Activated CD4-positive, alpha-beta memory T cell treated with anti-CD3 and anti-CD28 coated beads for 36 hours (primary cell): ENCODE measurements around the gene SLC25A21. TPM values are rescaled to one million over a fixed set of nuclear protein-coding genes. Genes with fewer than 3 reads are reported as not detected.

Source experiments
- CTCF ChIA-PET: fragments of 350-600 bp; sonication (Branson Sonifier 250); formaldehyde crosslinking; loops from one replicate; lab custom pipeline; 2021; ENCODE audit warnings: antibody characterized with exemption, inconsistent platforms; lab: Charles Lee
- POLR2A ChIA-PET: fragments of 350-600 bp; sonication (Branson Sonifier 250); formaldehyde crosslinking; loops from one replicate; lab custom pipeline; 2021; ENCODE audit warnings: antibody characterized with exemption; lab: Charles Lee
- DNase-seq: peaks from one replicate; pipeline ENCODE4 v3.0.0-alpha.2; 2020
- H3K27ac Mint-ChIP-seq: one replicate; pipeline ENCODE4 v1.8.0; 2021; ENCODE audit warnings: mixed read lengths
- H3K27me3 Mint-ChIP-seq: one replicate; pipeline ENCODE4 v1.8.0; 2021; ENCODE audit warnings: mixed read lengths
- H3K36me3 Mint-ChIP-seq: one replicate; pipeline ENCODE4 v1.8.0; 2021; ENCODE audit warnings: mixed read lengths
- H3K4me1 Mint-ChIP-seq: one replicate; pipeline ENCODE4 v1.8.0; 2021; ENCODE audit warnings: low read depth, mixed read lengths
- H3K4me3 Mint-ChIP-seq: one replicate; pipeline ENCODE4 v1.8.0; 2021; ENCODE audit warnings: mild to moderate bottlenecking, mixed read lengths
- H3K9me3 Mint-ChIP-seq: one replicate; pipeline ENCODE4 v1.8.0; 2021; ENCODE audit warnings: mixed read lengths
- intact Hi-C: fragments of 100-400 bp; cut with micrococcal nuclease; formaldehyde crosslinking; loops from one replicate; pipeline ENCODE4 v1.15.1; 2023
- total RNA-seq, 2 experiments: library from RNA; stranded (reverse); gene quantifications; one replicate each; pipeline ENCODE4 v1.2.3, GENCODE V29; 2021

SLC25A21 gene
- total RNA-seq, 2 experiments from 2014 or later, result not detected

- H3K4me1 Mint-ChIP-seq, result no peaks in the 10 kb centered on the region
- CTCF ChIA-PET, result no interaction called here
- POLR2A ChIA-PET, result no interaction called here
- H3K4me3 Mint-ChIP-seq, result no peak overlapping the region
- H3K36me3 Mint-ChIP-seq, result no peaks in the 10 kb centered on the region
- H3K27me3 Mint-ChIP-seq, result no peaks in the 10 kb centered on the region
- no peak for DNase-seq
- intact Hi-C loops, result no loop called here
- no peak overlapping the region for H3K27ac Mint-ChIP-seq
- no peaks in the 10 kb centered on the region for H3K9me3 Mint-ChIP-seq
Observed at GRCh38 chr14:37062191-37062803, 110.1 kb downstream of the SLC25A21 start.

DNA sequence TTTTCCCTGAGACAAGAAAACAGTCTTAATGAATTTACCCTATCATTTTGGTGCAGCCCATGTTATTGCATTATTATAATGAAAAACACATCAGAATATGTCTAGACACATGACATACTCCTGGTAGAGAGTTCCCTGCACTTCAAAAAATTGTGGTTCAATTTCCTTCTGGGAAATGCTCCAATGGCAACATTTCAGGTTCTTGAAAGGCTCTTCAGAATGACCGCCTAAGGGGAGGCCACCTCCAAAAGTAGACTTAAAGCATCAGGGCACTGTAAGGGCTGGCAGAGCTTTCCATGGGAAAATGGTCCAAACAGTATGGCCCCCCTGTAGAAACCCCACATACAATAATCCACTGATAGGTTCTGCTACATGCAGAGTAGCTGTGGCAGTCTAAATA, 110.7 kb downstream of the SLC25A21 start:
- Mint-ChIP-seq H3K4me3 (no peak overlapping the region), H3K4me1 (no peaks in the 10 kb centered on the region), H3K9me3 (no peaks in the 10 kb centered on the region), H3K27me3 (no peaks in the 10 kb centered on the region), H3K36me3 (no peaks in the 10 kb centered on the region), H3K27ac (no peak overlapping the region)
- ChIA-PET CTCF (no interaction called here), POLR2A (no interaction called here)
- intact Hi-C loops, result no loop called here
- DNase-seq, result no peak

GRCh38 chr14:37060496-37061260, 111.7 kb downstream of the SLC25A21 start:
- Mint-ChIP-seq H3K4me1 (no peaks in the 10 kb centered on the region), H3K36me3 (no peaks in the 10 kb centered on the region), H3K27ac (no peak overlapping the region), H3K4me3 (no peak overlapping the region), H3K27me3 (no peaks in the 10 kb centered on the region), H3K9me3 (peaks cover 3% of the 10 kb centered on the region)
- ChIA-PET CTCF (no interaction called here), POLR2A (no interaction called here)
- DNase-seq, result no peak
- intact Hi-C loops, result no loop called here

DNA sequence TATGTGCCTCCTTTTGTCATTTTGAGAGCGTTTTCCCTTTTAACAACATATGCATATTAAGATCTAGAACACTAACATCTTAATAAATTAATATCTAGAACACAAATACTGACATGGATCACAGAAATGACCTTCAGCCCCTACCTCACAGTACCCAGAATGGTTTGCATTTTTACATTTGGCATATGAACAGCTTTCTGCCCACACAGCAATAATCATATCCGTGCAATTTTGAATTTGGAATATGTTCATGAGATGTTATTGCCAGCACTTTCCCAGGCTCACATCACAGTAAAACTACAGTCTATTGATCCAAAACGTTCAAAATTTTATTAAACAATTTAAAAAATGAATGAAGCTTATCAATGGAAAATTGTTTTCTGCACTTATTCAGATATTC, 114.6 kb downstream of the SLC25A21 start:
- ChIA-PET POLR2A (no interaction called here), CTCF (interaction anchor here (0.6 kb wide), 1 partner anchor 84 kb away, joined by 3 read pairs; no protein-coding TSS in a partner anchor)
- DNase-seq, result no peak
- Mint-ChIP-seq H3K4me3 (no peak overlapping the region), H3K27ac (no peak overlapping the region), H3K9me3 (peaks cover 10% of the 10 kb centered on the region), H3K4me1 (no peaks in the 10 kb centered on the region), H3K36me3 (no peaks in the 10 kb centered on the region), H3K27me3 (no peaks in the 10 kb centered on the region)
- intact Hi-C loops, result no loop called here

GRCh38 chr14:37056473-37056872, 115.9 kb downstream of the SLC25A21 start:
- ChIA-PET CTCF (no interaction called here), POLR2A (no interaction called here)
- no peak for DNase-seq
- Mint-ChIP-seq H3K36me3 (no peaks in the 10 kb centered on the region), H3K4me3 (no peak overlapping the region), H3K27ac (no peak overlapping the region), H3K27me3 (no peaks in the 10 kb centered on the region), H3K9me3 (peaks cover 10% of the 10 kb centered on the region), H3K4me1 (no peaks in the 10 kb centered on the region)
- intact Hi-C loops, result no loop called here

DNA sequence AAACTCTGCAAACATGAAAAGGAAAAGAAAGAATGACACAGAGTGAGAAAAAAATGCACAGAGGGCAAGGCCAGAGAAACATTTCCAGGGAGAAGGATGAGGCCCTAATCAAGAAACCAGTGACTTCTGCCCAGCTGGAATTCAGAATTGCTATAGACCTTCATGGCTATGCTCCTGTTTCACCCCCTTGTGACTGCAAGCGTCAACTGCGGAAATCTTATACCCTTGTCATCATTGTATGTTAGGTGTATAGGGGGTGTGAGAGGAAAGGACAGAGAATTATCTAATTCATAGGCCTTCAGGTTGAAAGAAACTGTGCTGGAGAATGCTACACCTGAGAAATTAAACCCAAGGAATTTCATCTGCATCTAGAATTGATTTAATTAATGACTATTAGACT, 117.5 kb downstream of the SLC25A21 start:
- Mint-ChIP-seq H3K9me3 (peaks cover 10% of the 10 kb centered on the region), H3K27ac (no peak overlapping the region), H3K4me1 (no peaks in the 10 kb centered on the region), H3K27me3 (no peaks in the 10 kb centered on the region), H3K36me3 (no peaks in the 10 kb centered on the region), H3K4me3 (no peak overlapping the region)
- CTCF ChIA-PET, result no interaction called here
- POLR2A ChIA-PET, result no interaction called here
- no peak for DNase-seq
- intact Hi-C loops, result no loop called here

GRCh38 chr14:37054144-37054543, 118.3 kb downstream of the SLC25A21 start:
- ChIA-PET POLR2A (no interaction called here), CTCF (no interaction called here)
- no peak overlapping the region for H3K4me3 Mint-ChIP-seq
- intact Hi-C loops, result no loop called here
- DNase-seq, result no peak
- peaks cover 10% of the 10 kb centered on the region for H3K9me3 Mint-ChIP-seq
- H3K4me1 Mint-ChIP-seq, result no peaks in the 10 kb centered on the region
- no peak overlapping the region for H3K27ac Mint-ChIP-seq
- H3K27me3 Mint-ChIP-seq, result no peaks in the 10 kb centered on the region
- H3K36me3 Mint-ChIP-seq, result no peaks in the 10 kb centered on the region

DNA sequence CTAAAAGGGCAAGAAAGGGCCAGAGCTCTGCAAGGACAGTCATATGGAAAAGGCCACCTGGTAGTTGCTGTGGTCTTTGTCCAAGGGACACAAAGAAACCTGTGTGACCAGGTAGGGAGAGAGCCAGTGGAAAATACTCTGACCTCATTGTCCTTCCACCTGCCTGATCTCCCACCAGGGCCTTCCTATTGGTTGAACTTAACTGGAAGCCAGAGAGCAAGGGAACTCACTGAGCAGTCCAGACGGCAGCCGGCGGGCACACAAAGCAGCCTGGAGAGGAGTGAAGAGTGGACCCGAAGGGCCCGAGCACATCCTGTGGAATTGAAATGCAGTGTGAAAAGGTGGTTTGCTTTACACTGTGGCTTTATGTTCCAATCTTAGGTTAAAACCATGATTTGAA, 120.7 kb downstream of the SLC25A21 start:
- Mint-ChIP-seq H3K27me3 (no peaks in the 10 kb centered on the region), H3K27ac (no peak overlapping the region), H3K9me3 (peaks cover 10% of the 10 kb centered on the region), H3K36me3 (no peaks in the 10 kb centered on the region), H3K4me1 (no peaks in the 10 kb centered on the region), H3K4me3 (no peak overlapping the region)
- POLR2A ChIA-PET, result no interaction called here
- DNase-seq, result no peak
- intact Hi-C loops, result no loop called here
- CTCF ChIA-PET, result no interaction called here

GRCh38 chr14:37051153-37051552, 121.3 kb downstream of the SLC25A21 start:
- POLR2A ChIA-PET, result no interaction called here

DNA sequence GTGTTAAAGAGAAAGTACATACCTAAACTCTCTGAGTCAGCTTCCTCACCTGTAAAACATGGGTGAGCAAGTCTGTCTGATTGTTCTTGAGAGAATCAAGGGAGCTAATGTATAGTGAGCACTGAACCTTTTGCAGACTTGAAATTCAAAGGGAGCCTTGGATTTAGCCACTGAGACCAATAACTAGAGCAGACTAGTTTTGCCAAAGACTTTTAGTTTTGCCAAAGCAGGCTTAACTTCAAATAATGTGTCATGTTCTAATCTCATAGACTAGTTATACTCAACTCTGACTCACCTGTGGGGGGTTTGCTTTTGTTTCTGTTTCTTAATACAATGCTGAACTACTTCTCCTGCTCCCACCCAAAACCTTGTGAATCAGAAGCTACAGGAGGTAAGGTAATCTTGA, 123.7 kb downstream of the SLC25A21 start:
- no peaks in the 10 kb centered on the region for H3K27me3 Mint-ChIP-seq
- no peaks in the 10 kb centered on the region for H3K36me3 Mint-ChIP-seq
- no peak overlapping the region for H3K4me3 Mint-ChIP-seq
- H3K27ac Mint-ChIP-seq, result no peak overlapping the region
- peaks cover 2% of the 10 kb centered on the region for H3K9me3 Mint-ChIP-seq
- CTCF ChIA-PET, result no interaction called here
- no peaks in the 10 kb centered on the region for H3K4me1 Mint-ChIP-seq
- DNase-seq, result no peak
- POLR2A ChIA-PET, result no interaction called here
- intact Hi-C loops, result no loop called here

More at GRCh38 chr14:37051153-37051552, 121.3 kb downstream of the SLC25A21 start:
- no peaks in the 10 kb centered on the region for H3K27me3 Mint-ChIP-seq
- H3K4me3 Mint-ChIP-seq, result no peak overlapping the region
- intact Hi-C loops, result no loop called here
- CTCF ChIA-PET, result no interaction called here
- no peak overlapping the region for H3K27ac Mint-ChIP-seq
- no peaks in the 10 kb centered on the region for H3K36me3 Mint-ChIP-seq
- H3K9me3 Mint-ChIP-seq, result peaks cover 10% of the 10 kb centered on the region
- DNase-seq, result no peak
- H3K4me1 Mint-ChIP-seq, result no peaks in the 10 kb centered on the region

- no peak overlapping the region for H3K27ac Mint-ChIP-seq
- no peaks in the 10 kb centered on the region for H3K9me3 Mint-ChIP-seq
- intact Hi-C loops, result no loop called here
- ChIA-PET CTCF (interaction anchor here (0.7 kb wide), 1 partner anchor 102 kb away, joined by 3 read pairs; no protein-coding TSS in a partner anchor), POLR2A (no interaction called here)
- no peak for DNase-seq
- H3K36me3 Mint-ChIP-seq, result no peaks in the 10 kb centered on the region
- no peaks in the 10 kb centered on the region for H3K27me3 Mint-ChIP-seq
- H3K4me3 Mint-ChIP-seq, result no peak overlapping the region
- no peaks in the 10 kb centered on the region for H3K4me1 Mint-ChIP-seq
Observed at GRCh38 chr14:37047996-37048395, 124.4 kb downstream of the SLC25A21 start.

DNA sequence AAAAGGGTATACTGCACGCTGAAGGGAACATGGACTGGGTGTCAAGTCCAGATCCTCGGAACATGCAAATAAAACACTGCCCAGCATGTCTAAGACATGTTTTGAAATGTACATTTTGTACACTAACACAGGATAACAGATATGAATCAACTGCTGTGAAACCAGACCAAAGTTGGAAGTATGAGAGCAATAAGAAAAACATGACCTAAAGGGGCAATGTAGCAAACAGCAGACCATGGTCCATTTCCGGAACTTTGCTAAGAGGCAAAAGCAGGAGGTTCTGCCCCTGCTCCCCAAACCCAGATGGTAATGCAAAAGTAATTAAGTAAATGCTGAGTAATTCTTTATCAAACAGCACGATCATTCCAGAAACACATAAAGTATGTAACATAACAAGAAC, 125.2 kb downstream of the SLC25A21 start:
- no peak for DNase-seq
- H3K4me3 Mint-ChIP-seq, result no peak overlapping the region
- ChIA-PET POLR2A (no interaction called here), CTCF (interaction anchor here (0.7 kb wide), 1 partner anchor 102 kb away, joined by 3 read pairs; no protein-coding TSS in a partner anchor)
- intact Hi-C loops, result no loop called here
- no peaks in the 10 kb centered on the region for H3K27me3 Mint-ChIP-seq
- no peaks in the 10 kb centered on the region for H3K4me1 Mint-ChIP-seq
- H3K9me3 Mint-ChIP-seq, result no peaks in the 10 kb centered on the region
- no peak overlapping the region for H3K27ac Mint-ChIP-seq
- H3K36me3 Mint-ChIP-seq, result no peaks in the 10 kb centered on the region

DNA sequence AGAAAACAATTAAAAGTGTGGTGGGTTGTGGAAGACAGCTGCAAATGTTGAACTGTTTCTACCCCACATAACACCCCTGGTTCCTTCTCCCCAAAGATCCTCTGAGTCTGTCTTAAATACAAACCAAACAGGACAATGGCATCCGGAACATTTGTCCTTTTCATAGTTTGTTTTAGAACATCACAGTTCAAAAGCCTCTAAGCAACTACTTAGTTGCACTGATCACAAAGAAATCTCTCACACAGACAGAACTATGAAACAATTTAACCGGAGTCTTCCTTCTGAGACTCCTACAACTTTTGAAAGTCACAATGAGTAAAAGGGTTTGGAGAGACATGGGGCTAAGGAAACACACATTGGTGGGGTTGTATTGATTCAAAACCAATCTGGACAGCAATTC, 125.6 kb downstream of the SLC25A21 start:
- Mint-ChIP-seq H3K36me3 (no peaks in the 10 kb centered on the region), H3K9me3 (no peaks in the 10 kb centered on the region), H3K27me3 (no peaks in the 10 kb centered on the region), H3K4me1 (no peaks in the 10 kb centered on the region), H3K27ac (no peak overlapping the region), H3K4me3 (no peak overlapping the region)
- DNase-seq, result no peak
- intact Hi-C loops, result no loop called here
- ChIA-PET POLR2A (no interaction called here), CTCF (no interaction called here)
